ENCODE results near the gene CRX.
"Not testable (repeated sequence)": the region's sequence is repeated elsewhere in the genome, so short reads cannot be mapped to it uniquely, and the experiment has no call there.

The CRX gene

DNA sequence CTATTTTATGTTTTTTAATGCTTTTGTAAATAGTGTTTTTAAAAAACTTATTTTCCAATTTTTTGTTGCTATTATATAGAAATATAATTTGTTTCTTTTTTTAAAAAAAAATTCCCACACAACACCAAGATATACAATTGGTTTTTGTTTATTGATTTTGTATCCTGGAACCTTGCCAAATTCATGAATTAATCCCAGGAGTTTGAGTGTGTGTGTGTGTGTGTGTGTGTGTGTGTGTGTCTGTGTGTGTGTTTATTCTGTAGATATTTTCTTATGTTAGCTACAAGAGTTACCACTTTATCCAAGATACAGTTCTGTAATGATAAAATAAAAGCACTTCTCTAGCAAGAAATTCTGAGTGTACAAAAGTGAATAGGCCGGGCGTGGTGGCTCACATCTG is 25.0 kb upstream of the CRX start:
- no peak for TF ChIP-seq CTCF (IDR thresholded peaks at IDR 0.05; ENCODE audit: borderline replicate concordance, control extremely low read depth, extremely low read depth, insufficient read depth, missing control alignments)
- in situ Hi-C loops (cut with MboI; ENCODE audit: low sequenced_read_pairs, unreplicated experiment): no loop called here

DNA sequence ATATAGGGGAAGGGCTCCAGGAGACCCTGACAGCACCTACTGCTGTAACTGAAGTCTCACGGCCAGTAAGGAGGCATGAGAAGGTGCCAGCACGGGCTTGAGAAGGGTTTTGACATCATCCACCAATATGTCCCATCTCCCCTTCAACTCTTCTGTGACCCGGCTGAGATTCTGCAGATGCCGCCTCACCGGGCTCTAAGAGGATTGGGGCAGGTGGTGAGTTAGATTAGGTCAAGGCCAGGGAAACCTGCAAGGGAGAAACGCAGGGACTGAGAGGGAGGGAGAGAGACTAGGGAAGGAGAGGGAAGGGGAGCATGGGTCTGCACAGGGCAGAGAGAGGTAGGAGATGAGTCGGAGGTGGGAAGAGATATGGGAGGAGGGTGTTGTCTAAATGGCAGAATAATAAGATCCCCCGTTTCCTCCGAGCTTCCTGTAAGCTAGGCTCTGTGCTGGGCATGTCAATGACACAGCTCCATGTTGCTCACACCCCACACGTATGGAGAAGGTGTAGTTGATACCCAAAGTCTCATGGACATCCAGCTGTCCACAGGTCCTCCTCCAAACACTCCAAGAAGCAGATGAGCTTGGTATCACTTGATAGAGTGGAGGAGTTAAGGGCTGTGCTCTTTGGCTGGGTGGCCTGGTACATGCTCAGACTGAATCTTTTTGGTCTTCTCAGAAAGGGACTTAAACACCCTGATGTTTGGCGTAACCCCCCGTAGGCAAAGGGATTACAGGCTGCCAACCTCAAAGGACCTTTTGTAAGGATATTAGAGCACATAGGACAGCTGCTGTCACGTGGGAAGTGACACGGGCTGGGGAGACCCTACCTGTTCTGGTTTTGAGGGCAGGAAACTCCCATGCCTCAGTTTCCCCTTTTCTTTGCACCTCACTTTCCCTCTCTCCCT is 23.5 kb upstream of the CRX start:
- TF ChIP-seq CTCF (IDR thresholded peaks at IDR 0.05; ENCODE audit: borderline replicate concordance, control extremely low read depth, extremely low read depth, insufficient read depth, missing control alignments): no peak
- DNase-seq (ENCODE audit: low spot score): no peak
- in situ Hi-C loops (cut with MboI; ENCODE audit: low sequenced_read_pairs, unreplicated experiment): no loop called here

More for the DNA sequence above, 25.0 kb upstream of the CRX start:
- DNase-seq (ENCODE audit: low spot score): no peak

- in situ Hi-C loops (cut with MboI; ENCODE audit: low sequenced_read_pairs, unreplicated experiment): no loop called here
- no peak for DNase-seq (ENCODE audit: low spot score)
- no peak for TF ChIP-seq CTCF (IDR thresholded peaks at IDR 0.05; ENCODE audit: borderline replicate concordance, control extremely low read depth, extremely low read depth, insufficient read depth, missing control alignments)
These were observed 22.9 kb upstream of the CRX start for GRCh38 chr19:47798904-47799266.

- no peak for TF ChIP-seq CTCF (IDR thresholded peaks at IDR 0.05; ENCODE audit: borderline replicate concordance, control extremely low read depth, extremely low read depth, insufficient read depth, missing control alignments)
- no peak for DNase-seq (ENCODE audit: low spot score)
- in situ Hi-C loops (cut with MboI; ENCODE audit: low sequenced_read_pairs, unreplicated experiment): no loop called here
These were observed 20.5 kb upstream of the CRX start for GRCh38 chr19:47801270-47801669.

GRCh38 chr19:47802521-47803043 is 19.2 kb upstream of the CRX start:
- no peak for TF ChIP-seq CTCF (IDR thresholded peaks at IDR 0.05; ENCODE audit: borderline replicate concordance, control extremely low read depth, extremely low read depth, insufficient read depth, missing control alignments)
- no peak for DNase-seq (ENCODE audit: low spot score)
- in situ Hi-C loops (cut with MboI; ENCODE audit: low sequenced_read_pairs, unreplicated experiment): no loop called here

DNA sequence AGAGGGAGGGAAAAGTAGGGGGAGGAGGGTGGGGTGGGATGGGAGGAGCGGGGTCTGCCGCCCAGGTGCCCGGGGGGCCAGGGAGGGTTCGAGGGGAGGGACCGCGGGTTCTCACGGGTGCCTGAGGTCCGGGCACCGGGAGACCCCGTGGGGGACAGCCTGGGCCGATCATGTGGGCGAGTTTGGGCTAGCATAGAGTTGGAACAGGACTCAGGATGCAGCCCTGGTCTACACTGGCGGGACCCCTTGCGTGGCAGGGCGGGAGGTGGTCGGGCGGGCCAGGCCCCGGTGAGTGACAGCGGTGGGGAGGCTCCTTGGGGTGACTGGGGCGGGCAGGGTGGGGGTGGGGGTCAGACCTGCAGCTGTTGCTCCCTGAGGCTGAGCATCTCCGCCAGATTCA is 18.6 kb upstream of the CRX start:
- DNase-seq (ENCODE audit: low spot score); in situ Hi-C loops (cut with MboI; ENCODE audit: low sequenced_read_pairs, unreplicated experiment): not testable (repeated sequence)

GRCh38 chr19:47803671-47804070 is 18.1 kb upstream of the CRX start:
- DNase-seq (ENCODE audit: low spot score); in situ Hi-C loops (cut with MboI; ENCODE audit: low sequenced_read_pairs, unreplicated experiment): not testable (repeated sequence)

- DNase-seq (ENCODE audit: low spot score); in situ Hi-C loops (cut with MboI; ENCODE audit: low sequenced_read_pairs, unreplicated experiment): not testable (repeated sequence)
These were observed 17.3 kb upstream of the CRX start, which contains the start of gene TPRX1 for GRCh38 chr19:47804451-47804850. TSS of gene TPRX1 (minus strand) at chr19:47804551. CDS start at chr19:47804539, 12 bp downstream.

Data from GM13976 (cell line).